Measurements from ENCODE around the gene CKLF.

The CKLF gene

GRCh38 chr16:66517586-66518263 is 34.7 kb upstream of the CKLF start:
- DNase-seq: no peak

DNA sequence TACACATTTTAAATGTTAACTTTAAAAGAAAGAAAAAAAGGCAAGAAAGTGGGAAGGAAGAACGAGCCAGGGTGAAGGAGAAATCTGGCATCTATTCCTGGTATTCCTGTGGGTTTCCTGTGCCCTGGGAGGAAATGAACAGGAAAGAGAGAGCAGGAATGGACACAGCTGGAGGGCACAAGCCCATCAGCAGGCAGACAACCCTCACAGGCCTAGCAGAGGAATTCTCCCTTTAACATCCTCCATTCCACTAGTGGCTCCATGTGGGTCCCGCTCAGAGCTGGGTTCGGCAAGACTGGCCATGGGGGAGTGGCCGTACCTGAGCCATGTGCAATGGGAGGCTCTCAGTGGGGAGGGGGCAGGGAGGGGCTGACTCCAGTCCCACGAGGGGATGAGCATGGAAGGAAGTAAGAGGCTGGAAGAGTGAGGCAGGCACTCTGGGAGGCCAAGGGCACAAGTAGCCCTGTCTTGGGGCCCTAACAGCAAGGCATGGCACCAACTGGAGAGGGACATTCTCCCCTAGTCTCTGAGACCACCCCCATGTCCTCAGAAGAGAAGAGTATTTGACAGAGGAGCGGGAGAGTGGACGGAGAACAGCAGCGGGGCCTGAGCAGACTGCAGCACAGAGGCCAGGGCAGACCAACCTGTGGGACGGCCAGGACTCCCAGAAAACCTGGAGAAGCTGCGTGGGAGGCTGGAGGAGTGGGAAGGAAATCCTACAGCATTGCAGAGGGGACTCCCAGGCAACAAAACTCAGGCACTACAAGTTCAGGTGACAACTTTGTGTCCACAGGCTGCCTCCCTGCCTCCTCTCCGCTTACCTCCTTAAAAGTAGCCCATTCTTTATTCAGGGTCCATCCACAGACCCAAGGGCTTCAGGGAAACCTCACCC is 32.6 kb upstream of the CKLF start:
- no peak for DNase-seq

DNA sequence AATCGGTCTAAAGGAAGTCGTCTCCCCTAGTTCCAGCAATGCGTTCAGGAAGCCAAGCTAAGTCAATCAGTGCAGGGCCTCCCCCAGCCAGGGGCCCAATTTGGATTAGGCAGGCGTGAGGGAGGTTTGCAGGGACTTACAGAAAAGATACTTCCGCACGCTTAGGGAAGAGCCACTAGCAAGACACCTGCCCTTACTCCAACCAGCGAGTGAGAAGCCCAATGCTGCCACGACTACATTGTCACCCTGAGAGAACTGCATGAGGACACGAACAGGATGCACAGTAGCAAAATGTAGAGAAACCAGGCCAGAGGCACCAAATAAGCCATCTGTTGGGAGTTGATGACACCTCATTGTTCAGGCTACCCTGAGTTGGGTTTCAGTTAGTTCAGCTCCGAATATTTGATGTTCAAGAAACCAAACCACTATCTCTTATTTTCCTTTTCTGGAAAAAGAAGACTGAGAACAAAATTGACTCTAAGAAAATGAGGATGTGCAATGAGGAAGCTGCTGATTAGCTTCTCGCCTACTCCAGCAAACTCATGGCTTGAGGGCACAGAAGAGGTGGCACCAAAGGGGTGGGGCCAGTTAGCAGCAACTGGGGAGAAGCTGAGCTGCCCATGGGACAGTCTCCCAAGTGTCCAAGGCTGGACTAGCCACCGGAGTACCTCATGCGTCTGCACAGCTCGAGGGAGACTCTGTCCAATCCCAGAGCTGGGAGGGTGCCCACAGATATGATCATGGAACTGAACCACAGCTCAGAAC is 31.8 kb upstream of the CKLF start:
- peak; percentile 77 for DNase-seq

- no peak for DNase-seq
Observed at GRCh38 chr16:66521252-66521713, 31.1 kb upstream of the CKLF start.

DNA sequence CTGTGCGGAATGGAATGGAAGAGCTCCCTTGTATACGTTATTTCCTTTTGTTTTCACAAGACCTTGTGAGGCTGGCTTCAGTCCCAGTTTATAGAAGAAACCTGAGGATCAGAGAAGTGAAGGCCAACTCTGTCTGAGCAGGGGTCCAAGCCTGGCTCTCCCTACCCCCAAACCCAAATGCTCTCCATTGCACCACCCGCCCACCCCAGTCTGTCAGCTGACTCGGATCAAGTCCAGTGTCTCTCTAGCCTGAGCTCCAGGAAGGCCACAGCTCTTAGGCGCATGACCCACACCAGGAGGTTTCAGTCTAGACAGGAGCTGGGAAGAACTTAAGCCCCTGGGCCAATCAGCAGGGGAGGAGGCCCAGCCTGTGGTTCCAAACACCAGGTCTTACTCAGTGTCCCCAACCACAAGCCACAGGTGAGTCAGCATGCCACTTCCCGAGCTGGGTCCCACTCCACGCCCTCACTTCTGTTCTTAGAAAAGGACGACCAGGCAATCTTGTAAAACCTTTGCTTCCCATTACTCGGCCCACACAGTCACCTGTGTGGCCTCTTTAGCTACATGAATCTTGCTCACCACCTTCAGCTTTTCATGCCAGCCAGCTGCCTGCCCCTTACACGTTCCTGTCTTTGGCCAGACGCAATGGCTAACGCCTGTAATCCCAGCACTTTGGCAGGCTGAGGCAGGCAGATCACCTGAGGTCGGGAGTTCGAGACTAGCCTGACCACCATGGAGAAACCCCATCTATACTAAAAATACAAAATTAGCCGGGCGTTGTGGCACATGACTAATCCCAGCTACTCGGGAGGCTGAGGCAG is 30.2 kb upstream of the CKLF start:
- DNase-seq: peak; percentile 72

DNA sequence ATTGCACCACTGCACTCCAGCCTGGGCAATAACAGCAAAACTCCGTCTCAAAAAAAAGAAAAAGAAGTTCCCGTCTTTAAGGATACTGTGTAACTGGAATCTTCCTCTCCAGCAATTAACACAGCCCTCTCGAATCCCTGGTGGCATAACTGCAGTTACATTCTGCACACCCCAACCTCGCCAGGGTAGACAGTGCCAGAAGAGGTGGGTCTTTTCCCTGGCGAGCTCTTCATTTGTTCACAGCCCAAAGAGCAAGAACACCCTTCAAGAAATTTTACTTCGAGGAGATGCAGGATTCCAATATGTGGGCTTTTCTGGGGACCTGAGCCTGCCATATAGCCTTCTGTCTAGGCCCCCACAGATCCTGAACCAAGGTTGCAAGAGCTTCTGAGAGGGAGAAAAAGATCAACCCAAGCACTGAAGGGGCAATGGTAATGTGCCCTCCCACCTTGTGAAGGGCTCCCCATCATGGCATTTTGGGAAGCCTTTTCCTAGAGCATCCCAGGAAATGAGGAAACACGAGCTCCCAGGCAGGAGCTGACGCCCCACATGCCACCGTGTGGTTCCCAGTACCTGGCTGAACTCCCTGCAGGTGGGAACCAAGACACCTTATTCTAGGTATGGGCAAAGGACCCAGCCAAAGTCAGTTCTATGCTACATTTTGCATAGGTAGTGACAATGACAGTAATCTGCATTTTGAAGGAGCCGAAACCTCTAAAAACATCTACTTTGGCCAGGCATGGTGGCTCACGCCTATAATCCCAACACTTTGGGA is 29.4 kb upstream of the CKLF start:
- DNase-seq: no peak

DNA sequence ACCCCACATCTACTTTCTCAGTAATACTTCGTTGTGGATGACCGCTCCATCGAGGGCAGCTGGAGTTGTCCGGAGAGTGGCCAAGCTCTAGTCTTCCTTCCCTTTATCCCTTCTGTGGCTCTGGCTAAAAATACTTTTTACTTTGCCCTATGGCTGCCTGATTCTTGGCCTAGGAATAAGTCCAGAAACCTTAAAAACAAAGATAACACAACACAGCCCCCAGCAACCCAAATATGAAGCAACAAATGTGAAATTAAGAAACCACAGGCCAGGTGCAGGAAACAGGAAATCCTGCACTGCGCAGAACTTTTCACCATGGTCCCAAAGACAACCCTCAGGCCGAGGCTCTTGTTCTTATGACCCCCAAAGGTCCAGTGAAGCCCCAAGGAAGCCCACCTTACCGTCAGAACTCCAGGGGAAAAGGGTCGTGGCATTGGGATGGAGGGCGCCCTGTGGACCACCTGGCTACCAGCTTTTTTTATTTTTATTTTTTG is 28.5 kb upstream of the CKLF start:
- peak; percentile 74 for DNase-seq

DNA sequence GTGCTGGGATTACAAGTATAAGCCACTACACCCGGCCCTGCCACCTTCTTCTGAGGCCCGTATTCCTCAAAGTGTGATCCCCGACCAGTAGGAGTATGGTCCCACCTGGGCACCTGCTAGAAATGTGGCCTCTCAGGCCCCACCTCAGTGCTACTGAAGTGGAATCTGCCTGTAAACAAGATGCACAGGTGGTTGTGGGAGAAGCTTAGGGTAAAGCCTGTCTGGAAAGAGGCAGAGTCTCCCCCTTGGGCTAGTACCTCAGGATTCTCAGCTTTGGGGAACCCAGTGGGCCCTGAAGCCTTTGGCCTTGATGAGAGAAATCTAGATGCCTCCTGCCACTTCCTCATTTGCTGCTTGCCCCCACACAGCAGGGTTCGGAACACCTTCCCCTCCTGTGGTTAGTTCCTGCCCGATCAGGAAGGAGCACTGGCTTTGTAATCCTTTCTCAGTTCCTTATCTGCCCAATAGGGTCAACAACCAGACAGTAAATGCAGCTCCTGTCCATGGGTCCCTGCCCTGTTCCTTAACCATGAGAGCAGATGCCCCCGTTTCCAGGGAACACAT is 27.7 kb upstream of the CKLF start:
- DNase-seq: peak; percentile 90

DNA sequence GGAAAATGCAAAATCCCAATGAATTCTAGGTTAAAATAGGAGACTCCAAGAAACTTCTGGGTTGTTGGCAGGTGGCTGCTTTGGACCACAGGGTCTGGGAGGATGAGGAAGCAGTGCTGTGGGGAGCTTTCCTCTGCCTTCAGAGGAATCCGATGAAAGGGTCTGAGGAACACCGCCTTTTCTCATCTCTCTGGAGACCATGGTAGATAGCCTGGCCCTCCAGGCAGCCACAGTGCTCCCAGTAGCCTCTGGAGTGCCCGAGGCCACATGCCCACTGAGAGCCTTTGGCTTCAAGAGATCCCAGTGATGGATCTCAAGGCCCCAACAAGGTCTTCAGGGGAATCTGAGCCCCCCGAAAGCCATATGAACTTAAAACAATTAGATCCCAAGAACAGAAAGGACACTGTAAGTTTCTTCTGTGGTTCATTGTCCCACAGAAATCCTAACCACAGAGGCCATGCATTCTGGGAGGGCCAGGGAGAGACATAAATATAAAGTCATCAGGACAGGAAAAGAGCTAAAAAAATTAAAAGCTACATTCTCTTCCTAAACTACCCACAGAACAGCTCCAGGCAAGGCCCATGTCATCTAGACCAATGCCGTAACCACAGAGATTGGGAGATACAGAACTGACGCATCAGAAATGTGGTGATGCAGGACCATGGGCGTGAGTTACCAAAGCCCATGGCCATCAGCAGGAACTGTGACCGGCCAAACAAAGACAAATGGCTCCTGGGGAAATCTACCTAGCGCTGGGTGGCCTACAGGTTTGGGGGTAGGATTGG is 26.8 kb upstream of the CKLF start:
- peak; percentile 90 for DNase-seq

GRCh38 chr16:66528294-66528693 is 24.1 kb upstream of the CKLF start:
- no peak for DNase-seq

DNA sequence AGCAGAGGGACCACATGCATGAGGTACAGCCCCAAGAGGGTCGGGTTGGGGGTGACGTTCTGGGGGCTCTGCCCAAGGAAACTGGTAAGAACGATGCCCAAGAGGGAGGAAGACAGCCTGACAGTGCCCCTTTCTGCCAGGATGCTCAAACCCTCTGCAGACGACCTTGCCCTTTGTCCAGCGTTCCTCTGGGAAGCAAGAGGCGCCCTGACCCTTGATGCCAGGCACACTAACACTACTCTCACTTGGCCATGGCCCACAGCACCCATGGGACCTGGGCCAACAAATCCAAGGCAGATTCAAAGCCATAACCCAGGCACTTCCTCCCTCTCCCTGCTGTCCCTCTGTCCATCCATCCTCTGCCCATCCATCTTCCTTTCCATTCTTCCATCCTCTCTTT is 22.9 kb upstream of the CKLF start:
- DNase-seq: no peak

DNA sequence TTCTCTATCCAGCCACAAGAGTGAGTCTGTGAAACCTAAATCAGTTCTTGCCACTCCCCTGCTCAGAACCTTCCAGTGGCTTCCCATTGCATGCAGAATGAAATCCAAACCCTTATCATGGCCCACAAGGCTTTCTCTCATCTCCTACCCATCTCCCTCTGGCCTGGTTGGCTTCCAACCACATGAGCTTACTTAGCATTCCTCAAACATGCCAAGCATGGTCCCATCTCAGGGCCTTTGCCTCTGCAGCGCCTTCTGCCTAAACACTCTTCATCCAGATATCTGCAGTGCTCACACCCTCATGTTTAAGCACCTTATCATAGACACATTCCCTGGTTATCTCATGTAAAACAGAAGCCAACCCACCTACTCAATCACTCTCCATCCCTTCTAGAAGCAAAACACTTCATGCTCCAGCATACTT is 18.0 kb upstream of the CKLF start:
- peak; percentile 59 for DNase-seq

GRCh38 chr16:66536525-66536924 is 15.9 kb upstream of the CKLF start:
- no peak for DNase-seq

GRCh38 chr16:66537236-66537635 is 15.1 kb upstream of the CKLF start:
- no peak for DNase-seq

DNA sequence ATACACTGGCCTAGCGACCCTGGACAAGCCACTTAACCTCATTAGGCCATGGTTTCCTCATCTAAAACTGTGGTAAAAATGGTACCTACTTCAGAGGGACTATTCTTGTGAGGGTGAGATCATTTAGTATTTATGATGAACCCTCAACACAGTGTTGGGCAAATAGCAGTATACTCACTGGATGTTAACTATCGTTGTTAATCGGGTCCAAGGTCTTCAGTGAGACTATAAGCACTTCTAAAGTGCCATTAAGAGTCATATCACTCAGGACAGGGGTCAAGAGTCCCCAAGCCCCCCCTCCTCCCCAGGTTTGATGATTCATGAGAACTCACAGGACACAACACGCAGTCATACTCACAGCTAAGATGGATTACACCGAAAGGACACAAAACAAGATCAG is 13.5 kb upstream of the CKLF start:
- no peak for DNase-seq

DNA sequence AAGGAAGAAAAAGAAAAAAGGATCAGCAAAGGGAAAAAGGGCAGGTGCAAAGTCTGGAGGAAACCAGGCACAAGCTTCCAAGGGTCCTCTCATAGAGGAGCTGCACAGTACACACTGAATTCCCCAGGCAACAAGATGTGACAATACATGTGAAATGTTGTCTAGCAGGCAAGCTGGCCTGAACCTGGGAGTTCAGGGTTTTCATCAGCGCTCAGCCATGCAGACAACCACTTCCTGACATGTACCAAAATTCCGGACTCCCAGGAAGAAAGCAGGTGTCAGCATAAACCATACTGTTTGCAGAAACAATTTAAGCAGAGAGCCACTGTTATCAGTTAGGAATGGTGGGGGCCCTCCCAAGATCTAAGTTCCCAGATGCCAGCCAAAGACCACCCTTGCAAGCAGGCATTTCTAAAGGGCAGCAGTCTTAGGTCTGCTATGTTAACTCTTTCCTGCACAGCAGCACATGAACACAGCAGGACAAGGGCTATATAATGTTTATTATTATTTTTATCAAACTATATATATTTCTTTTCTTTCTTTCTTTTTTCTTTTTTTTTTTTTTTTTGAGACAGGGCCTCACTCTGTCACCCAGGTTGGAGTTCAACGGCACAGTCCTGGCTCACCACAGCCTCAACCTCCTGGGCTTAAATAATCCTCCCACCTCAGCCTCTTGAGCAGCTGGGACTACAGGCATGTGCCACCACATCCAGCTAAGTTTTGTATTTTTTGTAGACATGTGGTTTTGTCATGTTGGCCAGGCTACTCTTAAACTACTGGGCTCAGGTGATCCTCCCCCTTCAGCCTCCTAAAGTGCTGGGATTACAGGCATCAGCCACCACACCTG is 12.5 kb upstream of the CKLF start:
- DNase-seq: no peak

DNA sequence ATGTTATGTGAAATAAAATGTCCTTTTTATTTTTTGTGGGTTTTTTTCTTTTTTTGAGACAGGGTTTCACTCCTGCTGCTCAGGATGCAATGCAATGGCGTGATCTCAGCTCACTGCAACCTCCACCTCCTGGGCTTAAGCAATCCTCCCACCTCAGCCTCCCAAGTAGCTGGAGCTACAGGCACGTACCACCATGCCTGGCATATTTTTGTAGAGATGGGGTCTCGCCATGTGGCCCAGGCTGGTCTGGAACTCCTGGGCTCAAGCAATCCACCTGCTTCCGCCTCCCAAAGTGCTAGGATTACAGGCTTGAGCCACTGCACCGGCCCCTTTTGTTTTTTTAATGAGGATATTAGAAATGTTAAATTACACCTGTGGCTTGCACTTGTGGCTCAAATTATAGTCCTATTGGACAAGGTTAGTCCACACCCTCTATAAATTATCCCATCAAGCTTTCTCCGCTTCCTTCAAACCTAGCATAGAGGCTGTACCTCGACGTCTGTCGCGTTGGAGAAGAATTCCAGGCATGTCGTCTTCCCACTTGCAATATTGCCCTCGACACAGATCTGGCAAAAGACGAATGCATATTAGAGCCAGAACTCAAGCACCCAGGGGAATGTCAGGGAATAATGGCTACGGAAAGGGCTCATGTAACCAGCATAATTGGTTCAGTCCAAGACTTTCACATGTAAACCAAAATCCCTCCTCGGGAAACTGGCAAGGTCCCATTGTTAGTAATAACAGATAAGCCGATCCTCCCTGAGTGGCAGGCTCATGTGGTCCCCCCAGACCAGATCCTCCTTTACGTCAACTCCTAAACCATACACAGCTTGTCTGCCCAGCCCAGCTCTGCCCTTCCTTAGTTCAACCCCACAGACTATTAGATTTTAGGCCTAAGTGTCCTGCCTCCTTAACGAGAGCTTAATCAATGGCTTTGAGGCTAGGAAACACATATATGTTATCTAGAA is 10.7 kb upstream of the CKLF start:
- no peak for DNase-seq

GRCh38 chr16:66542396-66542795 is 10.0 kb upstream of the CKLF start:
- no peak for DNase-seq
